D341Med (cell line): ENCODE data around the gene CCDC120.
A peak's percentile ranks its signal among the peaks of the same experiment; 100 is the strongest.

ENCODE experiments used
- DNase-seq: peaks from one replicate; pipeline ENCODE4 v3.0.0; 2012; ENCODE audit warnings: low spot score

CCDC120 gene

GRCh38 chrX:49102190-49102589 lies 43.4 kb downstream of the CCDC120 start:
- no peak for DNase-seq

GRCh38 chrX:49103637-49104036 lies 44.8 kb downstream of the CCDC120 start:
- DNase-seq = no peak

GRCh38 chrX:49106296-49106695 lies 47.5 kb downstream of the CCDC120 start:
- no peak for DNase-seq

GRCh38 chrX:49106930-49107329 lies 48.1 kb downstream of the CCDC120 start:
- peak; percentile 63 for DNase-seq

GRCh38 chrX:49108641-49109040 lies 49.8 kb downstream of the CCDC120 start:
- no peak for DNase-seq

GRCh38 chrX:49110417-49110816 lies 51.6 kb downstream of the CCDC120 start:
- DNase-seq = no peak

GRCh38 chrX:49111791-49112190 lies 53.0 kb downstream of the CCDC120 start:
- no peak for DNase-seq

GRCh38 chrX:49116076-49116475 lies 57.3 kb downstream of the CCDC120 start:
- DNase-seq = no peak

- no peak for DNase-seq
These were observed 57.9 kb downstream of the CCDC120 start for GRCh38 chrX:49116716-49117115.

- no peak for DNase-seq
These were observed 58.8 kb downstream of the CCDC120 start for GRCh38 chrX:49117581-49117980.
